ENCODE data around the gene ARMH3.

- TF ChIP-seq CTCF (conservative IDR thresholded peaks at IDR 0.05 in 1 of 2, IDR thresholded peaks at IDR 0.05 in 1 of 2; ENCODE audit: extremely low read depth in 1 of 2, insufficient read depth in 1 of 2, low read depth in 1 of 2, low read length in 2 of 2): no peak
- TF ChIP-seq EZH2 (IDR thresholded peaks at IDR 0.05; ENCODE audit: borderline replicate concordance, low read length): no peak
Observed at GRCh38 chr10:101886521-101887312, 169.3 kb downstream of the ARMH3 start.

Data from mammary epithelial cell (primary cell).